GM23248 (cell line): ENCODE measurements around the gene CFAP100. TPM values are rescaled to one million over a fixed set of nuclear protein-coding genes. Genes with fewer than 3 reads are reported as not detected.

Experiments
- DNase-seq: peaks from one replicate; pipeline ENCODE4 v3.0.0-alpha.2; 2015
- H2AFZ ChIP-seq: fragments of 200-600 bp; sonication (generic); 2 replicates; pipeline ENCODE4 v1.6.1; 2016; ENCODE audit warnings: antibody characterized with exemption
- H3F3A ChIP-seq: fragments of 200-600 bp; sonication (generic); 2 replicates; pipeline ENCODE4 v1.6.1; 2016; ENCODE audit warnings: mild to moderate bottlenecking, antibody characterized with exemption, mixed run types; ENCODE audit not compliant: insufficient read depth
- H3K27ac ChIP-seq: fragments of 200-600 bp; sonication (generic); 2 replicates; pipeline ENCODE4 v1.5.1; 2016; ENCODE audit warnings: mild to moderate bottlenecking
- H3K27me3 ChIP-seq: fragments of 200-600 bp; sonication (generic); replicated peaks from 2 replicates; pipeline ENCODE4 v1.6.1; 2016; ENCODE audit warnings: mild to moderate bottlenecking; ENCODE audit not compliant: insufficient read depth
- H3K36me3 ChIP-seq: fragments of 200-600 bp; sonication (generic); 2 replicates; pipeline ENCODE4 v1.6.1; 2016; ENCODE audit warnings: low read depth, mild to moderate bottlenecking
- H3K4me1 ChIP-seq: fragments of 200-600 bp; sonication (generic); 2 replicates; pipeline ENCODE4 v1.6.1; 2016; ENCODE audit warnings: mild to moderate bottlenecking; ENCODE audit not compliant: insufficient read depth
- H3K4me2 ChIP-seq: fragments of 200-600 bp; sonication (generic); one replicate; pipeline ENCODE4 v1.6.1; 2016; ENCODE audit warnings: mild to moderate bottlenecking; ENCODE audit not compliant: unreplicated experiment
- H3K4me3 ChIP-seq: fragments of 200-600 bp; sonication (generic); 2 replicates; pipeline ENCODE4 v1.5.1; 2016; ENCODE audit warnings: mild to moderate bottlenecking
- H3K79me2 ChIP-seq: fragments of 200-600 bp; sonication (generic); 2 replicates; pipeline ENCODE4 v1.6.1; 2016; ENCODE audit warnings: mild to moderate bottlenecking; ENCODE audit not compliant: insufficient read depth
- H3K9ac ChIP-seq: fragments of 200-600 bp; sonication (generic); 2 replicates; pipeline ENCODE4 v1.6.1; 2016; ENCODE audit warnings: mild to moderate bottlenecking
- H3K9me2 ChIP-seq: fragments of 200-600 bp; sonication (generic); 2 replicates; pipeline ENCODE4 v1.6.1; 2016; ENCODE audit warnings: mixed run types, mild to moderate bottlenecking, moderate library complexity; ENCODE audit not compliant: insufficient read depth
- H3K9me3 ChIP-seq: fragments of 200-600 bp; sonication (generic); one replicate; pipeline ENCODE4 v1.6.1; 2017; ENCODE audit warnings: low read depth
- H4K20me1 ChIP-seq: fragments of 200-600 bp; sonication (generic); 2 replicates; pipeline ENCODE4 v1.6.0; 2016; ENCODE audit not compliant: insufficient read depth
- EZH2 ChIP-seq: fragments of 200-600 bp; sonication (generic); IDR thresholded peaks from 2 replicates; pipeline ENCODE4 v1.6.1; 2018; ENCODE audit warnings: antibody characterized with exemption, mild to moderate bottlenecking; ENCODE audit not compliant: insufficient read depth, poor library complexity, severe bottlenecking
- EZH2phosphoT487 ChIP-seq: fragments of 200-600 bp; sonication (generic); IDR thresholded peaks from 2 replicates; pipeline ENCODE4 v1.6.1; 2018; ENCODE audit warnings: antibody characterized with exemption, moderate library complexity, mild to moderate bottlenecking, low read depth; ENCODE audit not compliant: insufficient read depth
- WGBS, 2 experiments: methylation state at CpG; one replicate each; pipeline ENCODE4 v1.1.6; 2015 to 2017; ENCODE audit warnings: low lambda C conversion rate in 2 of 2, low coverage in 1 of 2; ENCODE audit errors: missing lambda C conversion rate in 2 of 2; 5-methylcytosine and 5-hydroxymethylcytosine counted together
- in situ Hi-C: fragments of 300-500 bp; cut with MboI; formaldehyde crosslinking; loops from 2 replicates; pipeline ENCODE4 v1.15.0; 2020
- polyA plus RNA-seq: library from polyadenylated mRNA; unstranded; fragments of >200 nt; fragmentation: Nextera tagmentation; extraction: Ambion mirVana; gene quantifications from 2 replicates; pipeline ENCODE4 v1.2.1, GENCODE V29; 2016
- total RNA-seq: library from RNA; depleted of rRNA; stranded (reverse); fragments of >200 nt; shearing (Covaris generic); gene quantifications from 2 replicates; pipeline ENCODE4 v1.2.3, GENCODE V29; 2014

The CFAP100 gene
- total and polyA plus RNA-seq, 2 experiments from 2014 or later, result not detected

- H4K20me1 ChIP-seq, result no peaks in the 10 kb centered on the region
These were observed 29.9 kb upstream of the CFAP100 start for GRCh38 chr3:126364731-126365301.

GRCh38 chr3:126365351-126366277 is 29.1 kb upstream of the CFAP100 start:
- 62 to 70% methylated on average over 11 of the region's 11 CpGs for WGBS, 2 experiments
- no peak for DNase-seq

More at GRCh38 chr3:126364731-126365301, 29.9 kb upstream of the CFAP100 start:
- no peak for DNase-seq
- Histone ChIP-seq H3K9me2 (no peaks in the 10 kb centered on the region), H3K9ac (no peak overlapping the region), H3F3A (no peaks in the 10 kb centered on the region), H3K27me3 (peaks cover 20% of the 10 kb centered on the region), H3K27ac (no peak overlapping the region), H3K36me3 (no peaks in the 10 kb centered on the region), H3K4me2 (no peak overlapping the region), H3K9me3 (no peaks in the 10 kb centered on the region), H2AFZ (no peak overlapping the region), H3K4me3 (no peak overlapping the region), H3K4me1 (no peaks in the 10 kb centered on the region), H3K79me2 (no peaks in the 10 kb centered on the region)
- TF ChIP-seq EZH2phosphoT487 (no peak), EZH2 (no peak)
- in situ Hi-C loops, result no loop called here
- 76 to 82% methylated on average over 5 of the region's 5 CpGs for WGBS, 2 experiments

DNA sequence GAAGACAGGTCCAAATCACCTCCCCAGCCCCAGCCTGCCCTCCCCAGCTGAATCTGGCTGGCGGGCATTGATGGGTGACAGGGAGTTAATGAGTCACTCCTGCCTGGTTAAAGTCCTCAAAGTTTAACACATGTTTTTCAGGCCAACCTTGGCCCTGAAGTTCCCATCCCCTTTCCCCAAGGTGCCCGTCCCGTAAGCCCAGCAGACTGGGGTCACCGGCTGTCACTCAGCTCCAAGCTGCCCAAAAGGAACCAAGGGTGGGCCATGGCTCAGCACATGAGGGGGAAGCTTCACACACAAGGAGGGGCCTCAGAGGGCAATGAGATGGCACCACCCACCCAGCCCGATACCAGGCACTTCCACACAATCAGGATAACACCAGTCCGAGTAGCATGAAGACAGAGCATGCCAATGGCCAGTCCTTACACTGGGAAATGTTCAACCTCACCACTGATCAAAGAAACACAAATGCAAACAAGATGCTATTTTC is 27.3 kb upstream of the CFAP100 start:
- Histone ChIP-seq H3K27ac (no peak overlapping the region), H2AFZ (no peak overlapping the region), H3F3A (no peaks in the 10 kb centered on the region), H3K4me3 (no peak overlapping the region), H3K27me3 (peaks cover 10% of the 10 kb centered on the region; the same call in 1 of the 2 replicates), H3K4me2 (no peak overlapping the region), H3K4me1 (no peaks in the 10 kb centered on the region), H3K79me2 (no peaks in the 10 kb centered on the region), H3K9me2 (no peaks in the 10 kb centered on the region), H3K9me3 (no peaks in the 10 kb centered on the region), H3K9ac (no peak overlapping the region), H3K36me3 (no peaks in the 10 kb centered on the region), H4K20me1 (no peaks in the 10 kb centered on the region)
- in situ Hi-C loops, result no loop called here
- WGBS, 2 experiments, result 68 to 76% methylated on average over 6 of the region's 6 CpGs
- TF ChIP-seq EZH2 (no peak), EZH2phosphoT487 (no peak)
- no peak for DNase-seq

More at GRCh38 chr3:126365351-126366277, 29.1 kb upstream of the CFAP100 start:
- Histone ChIP-seq H3K79me2 (no peaks in the 10 kb centered on the region), H3K4me2 (no peak overlapping the region), H3K9me2 (no peaks in the 10 kb centered on the region), H2AFZ (no peak overlapping the region), H3K9me3 (no peaks in the 10 kb centered on the region), H3K27me3 (peaks cover 12% of the 10 kb centered on the region), H3F3A (no peaks in the 10 kb centered on the region), H4K20me1 (no peaks in the 10 kb centered on the region), H3K36me3 (no peaks in the 10 kb centered on the region), H3K9ac (no peak overlapping the region), H3K4me3 (no peak overlapping the region), H3K27ac (no peak overlapping the region), H3K4me1 (no peaks in the 10 kb centered on the region)
- TF ChIP-seq EZH2phosphoT487 (no peak), EZH2 (no peak)
- in situ Hi-C loops, result no loop called here

DNA sequence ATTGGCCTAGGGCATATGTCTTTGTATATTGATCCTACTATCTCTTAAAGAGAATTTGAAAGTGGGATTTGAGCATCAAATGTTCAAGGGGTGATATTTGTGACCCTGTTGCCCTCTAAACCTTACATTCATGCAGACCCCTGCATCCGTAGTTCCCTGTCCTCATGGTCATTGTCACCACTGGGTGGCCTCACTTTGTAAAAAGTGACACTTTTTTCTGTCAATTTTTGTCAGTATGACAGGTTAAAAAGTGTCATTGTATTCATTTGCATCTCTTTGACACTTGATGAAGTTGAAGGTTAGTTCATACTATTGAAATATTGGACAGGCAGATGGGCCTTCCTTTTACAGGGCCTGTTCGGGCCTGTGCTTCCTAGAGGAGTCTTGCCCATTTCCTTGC is 25.2 kb upstream of the CFAP100 start:
- H3K4me1 ChIP-seq, result no peaks in the 10 kb centered on the region
- no peak for TF ChIP-seq EZH2
- no peak for TF ChIP-seq EZH2phosphoT487
- H3F3A ChIP-seq, result no peaks in the 10 kb centered on the region
- no peaks in the 10 kb centered on the region for H4K20me1 ChIP-seq
- H2AFZ ChIP-seq, result no peak overlapping the region
- in situ Hi-C loops, result no loop called here
- H3K36me3 ChIP-seq, result no peaks in the 10 kb centered on the region
- no peaks in the 10 kb centered on the region for H3K79me2 ChIP-seq
- no peak overlapping the region for H3K4me3 ChIP-seq
- H3K4me2 ChIP-seq, result no peak overlapping the region
- H3K27ac ChIP-seq, result no peak overlapping the region
- DNase-seq, result no peak
- no peaks in the 10 kb centered on the region for H3K9me2 ChIP-seq
- no peaks in the 10 kb centered on the region for H3K27me3 ChIP-seq
- H3K9me3 ChIP-seq, result no peaks in the 10 kb centered on the region
- no peak overlapping the region for H3K9ac ChIP-seq
- WGBS, 2 experiments, result 62 to 81% methylated on average over 2 of the region's 2 CpGs
